ENCODE data around the gene MAP2K2. TPM values are rescaled to one million over a fixed set of nuclear protein-coding genes. Genes with fewer than 3 reads are reported as not detected.
A peak's percentile ranks its signal among the peaks of the same experiment; 100 is the strongest.

The MAP2K2 gene
- total and polyA plus RNA-seq, 4 donors, result 63.6 to 181 (median 133) TPM

DNA sequence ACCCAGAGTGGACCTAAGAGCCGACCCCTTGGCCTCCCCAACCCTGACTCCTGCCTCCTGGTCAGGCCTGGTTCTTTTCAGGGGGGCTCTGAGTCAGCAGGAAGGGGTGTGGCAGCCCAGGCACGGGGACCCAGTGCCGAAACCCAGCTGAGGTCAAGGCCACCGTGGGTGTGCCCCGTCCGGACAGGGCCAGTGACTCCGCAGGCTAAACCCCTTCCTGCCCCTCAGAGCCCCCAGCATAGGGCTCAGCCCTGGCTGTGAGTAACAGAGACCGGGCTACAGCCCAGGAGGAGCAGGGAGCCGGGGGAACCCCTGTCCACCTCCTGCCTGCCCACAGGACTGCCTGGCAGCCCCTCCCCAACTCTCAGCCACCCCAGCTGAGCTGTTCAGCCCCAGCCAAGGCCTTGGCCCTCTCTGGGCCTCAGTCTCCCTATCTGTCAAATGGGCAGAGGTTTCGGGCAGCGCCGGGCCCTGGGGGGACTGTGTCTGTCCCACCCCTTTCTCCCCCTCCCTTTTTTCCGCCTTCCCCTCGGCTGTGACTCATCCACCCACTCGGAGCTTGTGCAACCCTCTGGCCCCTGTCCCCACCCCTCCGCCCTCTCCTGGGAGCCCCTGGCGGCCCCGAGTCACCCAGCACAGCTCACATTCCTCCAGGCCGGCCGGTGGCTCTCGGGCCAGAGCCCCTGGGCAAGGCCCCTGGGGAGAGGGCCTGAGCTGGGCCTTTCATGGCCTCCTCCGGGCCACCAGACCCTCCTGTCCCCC lies 65.8 kb downstream of the MAP2K2 start:
- H3K4me3 ChIP-seq, result no peak overlapping the region
- no peak overlapping the region for H3K9ac ChIP-seq (ENCODE audit: insufficient read depth in 1 of 2, low read length in 2 of 2)
- DNase-seq (no peak), ATAC-seq (ENCODE audit: insufficient read depth, low FRiP score) (peak; percentile 74)
- peaks cover 0 to 6% (median 0%) of the 10 kb centered on the region in 4 donors for H3K9me3 ChIP-seq (ENCODE audit: control insufficient read depth in 4 of 4, insufficient read depth in 3 of 4, low read length in 3 of 4)
- no peaks in the 10 kb centered on the region for H3K27me3 ChIP-seq (ENCODE audit: control insufficient read depth in 3 of 3, insufficient read depth in 3 of 3, low read length in 2 of 3)
- peaks cover 5 to 55% (median 13%) of the 10 kb centered on the region in 5 donors for H3K4me1 ChIP-seq (ENCODE audit: control insufficient read depth in 5 of 5, insufficient read depth in 5 of 5, low read length in 5 of 5)
- TF ChIP-seq, protein P1, sequence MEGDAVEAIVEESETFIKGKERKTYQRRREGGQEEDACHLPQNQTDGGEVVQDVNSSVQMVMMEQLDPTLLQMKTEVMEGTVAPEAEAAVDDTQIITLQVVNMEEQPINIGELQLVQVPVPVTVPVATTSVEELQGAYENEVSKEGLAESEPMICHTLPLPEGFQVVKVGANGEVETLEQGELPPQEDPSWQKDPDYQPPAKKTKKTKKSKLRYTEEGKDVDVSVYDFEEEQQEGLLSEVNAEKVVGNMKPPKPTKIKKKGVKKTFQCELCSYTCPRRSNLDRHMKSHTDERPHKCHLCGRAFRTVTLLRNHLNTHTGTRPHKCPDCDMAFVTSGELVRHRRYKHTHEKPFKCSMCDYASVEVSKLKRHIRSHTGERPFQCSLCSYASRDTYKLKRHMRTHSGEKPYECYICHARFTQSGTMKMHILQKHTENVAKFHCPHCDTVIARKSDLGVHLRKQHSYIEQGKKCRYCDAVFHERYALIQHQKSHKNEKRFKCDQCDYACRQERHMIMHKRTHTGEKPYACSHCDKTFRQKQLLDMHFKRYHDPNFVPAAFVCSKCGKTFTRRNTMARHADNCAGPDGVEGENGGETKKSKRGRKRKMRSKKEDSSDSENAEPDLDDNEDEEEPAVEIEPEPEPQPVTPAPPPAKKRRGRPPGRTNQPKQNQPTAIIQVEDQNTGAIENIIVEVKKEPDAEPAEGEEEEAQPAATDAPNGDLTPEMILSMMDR (IDR thresholded peaks at IDR 0.05; ENCODE audit: control extremely low read depth, extremely low read depth), result no peak
- peak overlapping the region; percentile 87 to 95 for H3K27ac ChIP-seq (ENCODE audit: low read depth in 1 of 2, low read length in 1 of 2)
- 22 to 28% methylated on average over 22 of the region's 22 CpGs for WGBS, 2 donors
- peaks cover 7 to 25% (median 11%) of the 10 kb centered on the region in 4 donors for H3K36me3 ChIP-seq (ENCODE audit: control insufficient read depth in 4 of 4, insufficient read depth in 4 of 4, low read length in 4 of 4)

DNA sequence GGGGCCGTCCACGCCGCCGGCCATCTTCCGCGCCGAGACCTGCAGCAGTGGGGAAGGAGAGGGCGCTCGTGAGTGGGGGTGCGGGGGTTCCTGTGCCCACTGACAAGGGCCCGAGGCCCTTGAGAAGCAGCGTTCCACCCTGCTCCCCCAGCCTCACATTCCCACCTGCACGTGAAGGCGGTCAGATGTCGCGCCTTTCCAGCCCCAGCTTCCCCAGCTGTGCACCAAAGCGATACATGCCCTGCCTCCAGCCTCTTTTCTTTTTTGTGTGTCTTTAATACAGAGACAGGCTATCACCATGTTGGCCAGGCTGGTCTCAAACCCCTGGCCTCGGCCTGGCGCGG lies 68.7 kb downstream of the MAP2K2 start:
- H3K9ac ChIP-seq (ENCODE audit: insufficient read depth in 1 of 2, low read length in 2 of 2), result no peak overlapping the region
- H3K9me3 ChIP-seq (ENCODE audit: control insufficient read depth in 4 of 4, insufficient read depth in 3 of 4, low read length in 3 of 4), result peaks cover 0 to 6% (median 0%) of the 10 kb centered on the region in 4 donors
- DNase-seq (no peak), ATAC-seq (ENCODE audit: insufficient read depth, low FRiP score) (no peak)
- 95 to 97% methylated on average over 20 of the region's 20 CpGs for WGBS, 2 donors
- no peak overlapping the region for H3K27ac ChIP-seq (ENCODE audit: low read depth in 1 of 2, low read length in 1 of 2)
- H3K4me3 ChIP-seq, result no peak overlapping the region
- H3K4me1 ChIP-seq (ENCODE audit: control insufficient read depth in 5 of 5, insufficient read depth in 5 of 5, low read length in 5 of 5), result peaks cover 3 to 32% (median 14%) of the 10 kb centered on the region in 5 donors
- TF ChIP-seq, protein P1 (IDR thresholded peaks at IDR 0.05; ENCODE audit: control extremely low read depth, extremely low read depth), result no peak
- peaks cover 7 to 41% (median 21%) of the 10 kb centered on the region in 4 donors for H3K36me3 ChIP-seq (ENCODE audit: control insufficient read depth in 4 of 4, insufficient read depth in 4 of 4, low read length in 4 of 4)
- H3K27me3 ChIP-seq (ENCODE audit: control insufficient read depth in 3 of 3, insufficient read depth in 3 of 3, low read length in 2 of 3), result no peaks in the 10 kb centered on the region

DNA sequence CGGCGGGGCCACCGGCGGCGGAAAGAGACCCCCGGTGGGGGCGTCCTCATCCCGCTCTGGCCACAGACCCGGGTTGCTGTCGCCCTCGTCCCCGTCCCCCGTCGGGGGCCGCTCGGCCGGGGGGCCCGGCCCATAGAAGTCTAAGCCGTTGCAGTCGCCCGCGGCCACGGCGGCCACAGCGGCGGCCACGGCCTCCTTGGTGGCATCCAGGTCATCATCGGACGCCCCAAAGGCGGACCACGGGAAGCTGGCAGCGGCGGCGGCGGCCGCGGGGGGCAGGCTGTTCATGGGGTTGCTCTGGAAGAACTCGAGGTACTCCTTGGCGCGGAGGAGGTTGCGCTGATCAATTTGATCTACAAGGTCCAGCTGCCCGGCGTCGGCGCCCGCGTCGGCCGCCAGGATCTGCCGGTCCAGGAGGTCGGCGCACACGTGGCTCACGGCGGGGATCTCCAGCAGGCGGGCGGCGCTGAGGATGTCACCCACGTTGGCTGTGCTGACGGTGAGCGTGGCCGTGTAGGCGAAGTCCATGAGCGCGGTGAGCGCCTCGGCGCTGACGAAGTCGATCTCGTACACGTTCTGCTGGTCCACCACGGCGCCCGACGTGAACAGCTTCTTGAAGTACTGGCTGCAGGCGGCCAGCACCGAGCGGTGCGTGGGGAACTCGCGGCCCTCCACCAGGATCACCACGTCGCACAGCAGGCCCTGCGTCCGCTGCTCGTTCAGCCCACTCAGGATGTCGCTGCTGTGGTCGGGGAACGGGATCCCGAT lies 69.3 kb downstream of the MAP2K2 start:
- DNase-seq (no peak), ATAC-seq (ENCODE audit: insufficient read depth, low FRiP score) (no peak)
- H3K4me3 ChIP-seq, result no peak overlapping the region
- no peaks in the 10 kb centered on the region for H3K27me3 ChIP-seq (ENCODE audit: control insufficient read depth in 3 of 3, insufficient read depth in 3 of 3, low read length in 2 of 3)
- H3K36me3 ChIP-seq (ENCODE audit: control insufficient read depth in 4 of 4, insufficient read depth in 4 of 4, low read length in 4 of 4), result peaks cover 7 to 44% (median 21%) of the 10 kb centered on the region in 4 donors
- TF ChIP-seq, protein P1 (IDR thresholded peaks at IDR 0.05; ENCODE audit: control extremely low read depth, extremely low read depth), result no peak
- H3K4me1 ChIP-seq (ENCODE audit: control insufficient read depth in 5 of 5, insufficient read depth in 5 of 5, low read length in 5 of 5), result peaks cover 3 to 27% (median 14%) of the 10 kb centered on the region in 5 donors
- H3K9me3 ChIP-seq (ENCODE audit: control insufficient read depth in 4 of 4, insufficient read depth in 3 of 4, low read length in 3 of 4), result peaks cover 0 to 6% (median 0%) of the 10 kb centered on the region in 4 donors
- no peak overlapping the region for H3K9ac ChIP-seq (ENCODE audit: insufficient read depth in 1 of 2, low read length in 2 of 2)
- H3K27ac ChIP-seq (ENCODE audit: low read depth in 1 of 2, low read length in 1 of 2), result no peak overlapping the region
- 97% methylated on average over 89 to 91 of the region's 91 CpGs for WGBS, 2 donors
